ENCODE data around the gene NLRP12. TPM values are rescaled to one million over a fixed set of nuclear protein-coding genes. Genes with fewer than 3 reads are reported as not detected.

NLRP12 gene
- total and polyA plus RNA-seq, 9 donors: 0.05 to 0.95 (median 0.15) TPM

- Histone ChIP-seq H3K27ac (peak overlapping the region; percentile 70 to 92), H3K9me3 (no peaks in the 10 kb centered on the region), H3K27me3 (no peaks in the 10 kb centered on the region), H3K36me3 (no peaks in the 10 kb centered on the region), H3K4me1 (ENCODE audit: insufficient read depth) (peaks cover 6% of the 10 kb centered on the region), H3K4me3 (peak overlapping the region; percentile 73)
- 0 to 1% (median 1%) methylated on average over 60 to 75 of the region's 75 CpGs for WGBS, 3 donors
- intact Hi-C loops (cut with DNase I): no loop called here
- DNase-seq: peak; percentile 90 to 97 (median 93)
- TF ChIP-seq POLR2A (IDR thresholded peaks at IDR 0.05): peak; percentile 64
- peak in 2 of 3 donors; percentile 65 to 79 for TF ChIP-seq CTCF (IDR thresholded peaks at IDR 0.05)
- no peak for TF ChIP-seq EP300 (IDR thresholded peaks at IDR 0.05)
Measured at GRCh38 chr19:53868892-53869804, 45.0 kb upstream of the NLRP12 start.

GRCh38 chr19:53868091-53868891 is 44.2 kb upstream of the NLRP12 start:
- H3K36me3 ChIP-seq: no peaks in the 10 kb centered on the region
- peak; percentile 59 to 78 (median 69) for DNase-seq
- TF ChIP-seq POLR2A (IDR thresholded peaks at IDR 0.05): peak; percentile 15
- no peak for TF ChIP-seq EP300 (IDR thresholded peaks at IDR 0.05)
- no peak for TF ChIP-seq CTCF (IDR thresholded peaks at IDR 0.05)
- H3K4me1 ChIP-seq (ENCODE audit: insufficient read depth): peaks cover 6% of the 10 kb centered on the region
- H3K4me3 ChIP-seq: peak overlapping the region; percentile 73
- 0 to 1% (median 1%) methylated on average over 32 to 36 of the region's 37 CpGs for WGBS, 3 donors
- peak overlapping the region; percentile 70 to 92 for H3K27ac ChIP-seq
- H3K27me3 ChIP-seq: no peaks in the 10 kb centered on the region
- no peaks in the 10 kb centered on the region for H3K9me3 ChIP-seq
- intact Hi-C loops (cut with DNase I): no loop called here

- H3K4me1 ChIP-seq (ENCODE audit: insufficient read depth): peaks cover 6% of the 10 kb centered on the region
- WGBS, 3 donors: 1 to 3% (median 2%) methylated on average over 26 to 37 of the region's 37 CpGs
- no peaks in the 10 kb centered on the region for H3K36me3 ChIP-seq
- H3K4me3 ChIP-seq: peak within 1 kb of the TSS; percentile 73
- no peaks in the 10 kb centered on the region for H3K27me3 ChIP-seq
- intact Hi-C loops (cut with DNase I): no loop called here
- no peaks in the 10 kb centered on the region for H3K9me3 ChIP-seq
- H3K27ac ChIP-seq: peak within 1 kb of the TSS; percentile 77 to 92
- TF ChIP-seq CTCF (IDR thresholded peaks at IDR 0.05) (no peak), EP300 (IDR thresholded peaks at IDR 0.05) (peak; percentile 84), POLR2A (IDR thresholded peaks at IDR 0.05) (peak; percentile 87)
- DNase-seq: peak; percentile 99 to 100 (median 100)
Measured at GRCh38 chr19:53867225-53868090, 43.3 kb upstream of the NLRP12 start, which contains the start of gene MYADM. TSS of gene MYADM (plus strand) at chr19:53867883. CDS start at chr19:53873530, 5,647 bp downstream.

All from ovary (tissue), 9 donors.